ENCODE data around the gene PHEX. TPM values are rescaled to one million over a fixed set of nuclear protein-coding genes. Genes with fewer than 3 reads are reported as not detected.

PHEX gene
- total and polyA plus RNA-seq, 12 donors, result 0.07 to 0.33 (median 0.10) TPM; not detected in 1

- Histone ChIP-seq H3K4me3 (no peak overlapping the region), H3K36me3 (replicated peaks in 1 of 2) (no peaks in the 10 kb centered on the region), H3K4me1 (replicated peaks in 1 of 2) (no peaks in the 10 kb centered on the region), H3K9me3 (replicated peaks in 1 of 3) (no peaks in the 10 kb centered on the region), H3K27ac (no peak overlapping the region), H3K27me3 (no peaks in the 10 kb centered on the region)
- TF ChIP-seq POLR2A (IDR thresholded peaks at IDR 0.05) (no peak), CTCF (IDR thresholded peaks at IDR 0.05) (no peak)
- no peak for DNase-seq
- intact Hi-C loops (cut with DNase I), result no loop called here
- WGBS, 4 donors, result 47 to 64% (median 58%) methylated on average over 7 of the region's 7 CpGs
Observed at GRCh38 chrX:22177950-22178515, 145.9 kb downstream of the PHEX start.

- Histone ChIP-seq H3K4me1 (replicated peaks in 1 of 2) (no peaks in the 10 kb centered on the region), H3K27me3 (no peaks in the 10 kb centered on the region), H3K36me3 (replicated peaks in 1 of 2) (no peaks in the 10 kb centered on the region), H3K9me3 (replicated peaks in 1 of 3) (no peaks in the 10 kb centered on the region), H3K4me3 (no peak overlapping the region), H3K27ac (no peak overlapping the region)
- DNase-seq, result no peak
- WGBS, 4 donors, result 35 to 62% (median 50%) methylated on average over 2 of the region's 2 CpGs
- intact Hi-C loops (cut with DNase I), result loop anchor here in 1 of 2 donors (10.0 kb wide), 1 partner anchor 199 kb away; no protein-coding TSS in a partner anchor
- TF ChIP-seq CTCF (IDR thresholded peaks at IDR 0.05) (no peak), POLR2A (IDR thresholded peaks at IDR 0.05) (no peak)
Observed at GRCh38 chrX:22184096-22184495, 152.0 kb downstream of the PHEX start.

DNA sequence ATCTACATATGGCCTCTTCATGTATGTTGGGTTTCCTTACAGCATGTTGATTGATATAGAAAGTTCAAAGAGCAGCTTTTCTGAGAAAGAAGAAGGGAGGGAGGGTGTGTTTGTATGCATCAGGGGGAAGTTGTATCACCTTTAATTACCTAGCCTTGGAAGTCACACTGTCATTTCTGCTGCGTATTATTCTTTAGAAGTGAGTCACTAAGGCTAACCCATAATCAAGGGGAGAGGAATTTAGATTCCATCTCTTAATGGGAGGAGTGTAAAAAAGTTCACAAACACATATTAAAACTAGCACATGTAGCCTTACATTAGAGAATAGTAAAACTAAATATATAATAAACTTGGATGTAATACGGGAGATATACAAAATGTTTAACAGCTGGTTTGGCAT is 154.0 kb downstream of the PHEX start:
- 83 to 92% (median 86%) methylated on average over 2 of the region's 2 CpGs for whole genome bisulfite sequencing, 4 donors
- no peak for TF ChIP-seq CTCF (IDR thresholded peaks at IDR 0.05)
- no peak for TF ChIP-seq POLR2A (IDR thresholded peaks at IDR 0.05)

GRCh38 chrX:22192419-22193060 is 160.4 kb downstream of the PHEX start:
- DNase-seq, result peak; percentile 45 to 81 (median 71)
- TF ChIP-seq POLR2A (IDR thresholded peaks at IDR 0.05) (no peak), CTCF (IDR thresholded peaks at IDR 0.05) (peak; percentile 55 to 85 (median 68))
- 22 to 29% (median 24%) methylated on average over 13 of the region's 13 CpGs for WGBS, 4 donors
- Histone ChIP-seq H3K9me3 (replicated peaks in 1 of 3) (no peaks in the 10 kb centered on the region), H3K4me3 (no peak overlapping the region), H3K4me1 (replicated peaks in 1 of 2) (no peaks in the 10 kb centered on the region), H3K27me3 (peaks cover 5% of the 10 kb centered on the region), H3K27ac (no peak overlapping the region), H3K36me3 (replicated peaks in 1 of 2) (no peaks in the 10 kb centered on the region)
- intact Hi-C loops (cut with DNase I), result loop anchor here in 1 of 2 donors (5.0 kb wide), 1 partner anchor 60 kb away; no protein-coding TSS in a partner anchor

More for the DNA sequence above, 154.0 kb downstream of the PHEX start:
- no peak overlapping the region for H3K27ac ChIP-seq
- no peak overlapping the region for H3K4me3 ChIP-seq
- DNase-seq, result no peak
- H3K36me3 ChIP-seq (replicated peaks in 1 of 2), result no peaks in the 10 kb centered on the region
- intact Hi-C loops (cut with DNase I), result loop anchor here in 1 of 2 donors (10.0 kb wide), 1 partner anchor 201 kb away; no protein-coding TSS in a partner anchor
- H3K27me3 ChIP-seq, result no peaks in the 10 kb centered on the region
- H3K4me1 ChIP-seq (replicated peaks in 1 of 2), result no peaks in the 10 kb centered on the region
- H3K9me3 ChIP-seq (replicated peaks in 1 of 3), result no peaks in the 10 kb centered on the region

All from adrenal gland (tissue), 12 donors.